ENCODE measurements around the gene LRRC28.

LRRC28 gene

DNA sequence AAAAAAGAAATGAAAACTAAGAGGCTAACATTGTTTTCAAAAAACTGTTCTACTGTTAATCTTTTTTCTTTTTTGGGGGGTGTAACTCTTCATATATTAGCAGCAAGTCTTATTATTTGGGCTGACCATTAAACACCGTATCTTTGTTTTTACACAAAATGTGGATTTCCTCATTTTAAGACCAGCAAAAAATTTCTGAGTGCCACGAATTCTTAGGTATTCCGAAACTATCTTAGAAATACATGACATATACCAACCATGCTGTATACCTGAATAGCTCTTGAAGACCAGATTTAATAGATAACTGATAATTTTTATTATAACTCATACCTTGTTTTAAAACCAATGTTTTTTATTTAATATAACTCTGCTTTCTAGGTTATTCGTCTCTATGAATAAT is 1.3 kb upstream of the LRRC28 start:
- DNase-seq, result no peak

- DNase-seq, result no peak
Observed at GRCh38 chr15:99250494-99250856, 806 bp upstream of the LRRC28 start.

GRCh38 chr15:99252326-99252725 is 1.0 kb downstream of the LRRC28 start:
- DNase-seq, result no peak

DNA sequence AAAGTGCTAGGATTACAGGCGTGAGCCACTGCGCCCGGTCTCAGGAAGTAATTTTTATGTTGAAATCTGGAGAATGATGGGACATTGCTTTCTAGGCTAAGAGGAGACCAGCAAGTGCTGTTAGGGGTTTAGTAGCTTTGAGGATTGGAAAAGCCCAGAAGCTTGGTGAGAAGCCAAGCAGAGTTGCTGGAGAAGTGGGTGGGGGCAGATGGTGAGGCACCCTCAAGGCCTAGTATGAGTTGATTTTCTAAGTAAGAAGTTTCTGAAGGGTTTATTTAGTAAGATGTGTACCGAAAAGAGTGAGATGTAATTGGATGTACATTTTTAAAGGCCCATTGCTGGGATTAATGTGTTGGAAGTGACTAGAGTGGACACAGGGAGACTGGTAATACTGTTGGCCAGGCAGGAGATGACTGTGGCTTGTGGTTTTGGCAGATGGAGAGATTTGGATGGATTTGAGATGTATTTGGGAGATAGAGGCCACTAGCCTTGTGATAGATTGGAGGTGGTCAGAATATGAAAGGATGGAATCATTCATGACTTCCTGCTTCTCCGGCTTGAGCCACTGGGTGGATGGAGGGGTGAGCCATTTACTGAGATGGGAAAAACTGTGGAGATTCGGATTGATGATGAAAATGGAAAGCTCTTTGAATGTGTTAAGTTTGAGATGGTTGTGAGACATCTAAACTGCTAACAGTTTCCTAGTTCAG is 2.3 kb downstream of the LRRC28 start:
- no peak for DNase-seq

GRCh38 chr15:99257107-99257750 is 5.9 kb downstream of the LRRC28 start:
- DNase-seq, result no peak

DNA sequence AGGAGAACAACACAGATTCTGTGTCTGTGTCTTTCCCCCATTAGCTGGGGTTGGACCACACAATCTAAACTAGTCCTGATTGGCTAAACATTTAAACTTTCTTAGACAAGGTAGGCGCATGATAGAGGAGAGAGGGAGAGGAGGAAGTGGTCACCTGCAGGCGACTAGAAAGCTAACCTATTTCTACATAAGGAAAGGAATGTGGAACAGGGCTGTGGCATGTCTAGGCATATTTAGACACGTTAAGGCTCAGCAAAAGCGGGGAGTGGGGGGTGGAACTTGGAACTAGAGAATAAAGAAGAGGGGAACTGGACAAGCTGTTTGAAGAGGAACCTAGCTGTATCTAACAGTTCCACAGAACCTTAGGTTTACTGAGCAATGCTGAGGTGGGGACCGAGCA is 12.8 kb downstream of the LRRC28 start:
- DNase-seq, result no peak

GRCh38 chr15:99265541-99266070 is 14.3 kb downstream of the LRRC28 start:
- DNase-seq, result no peak

- DNase-seq, result no peak
Observed at GRCh38 chr15:99267957-99268356, 16.7 kb downstream of the LRRC28 start.

- DNase-seq, result no peak
Observed at GRCh38 chr15:99268431-99268830, 17.1 kb downstream of the LRRC28 start.

GRCh38 chr15:99273801-99274200 is 22.5 kb downstream of the LRRC28 start:
- no peak for DNase-seq

DNA sequence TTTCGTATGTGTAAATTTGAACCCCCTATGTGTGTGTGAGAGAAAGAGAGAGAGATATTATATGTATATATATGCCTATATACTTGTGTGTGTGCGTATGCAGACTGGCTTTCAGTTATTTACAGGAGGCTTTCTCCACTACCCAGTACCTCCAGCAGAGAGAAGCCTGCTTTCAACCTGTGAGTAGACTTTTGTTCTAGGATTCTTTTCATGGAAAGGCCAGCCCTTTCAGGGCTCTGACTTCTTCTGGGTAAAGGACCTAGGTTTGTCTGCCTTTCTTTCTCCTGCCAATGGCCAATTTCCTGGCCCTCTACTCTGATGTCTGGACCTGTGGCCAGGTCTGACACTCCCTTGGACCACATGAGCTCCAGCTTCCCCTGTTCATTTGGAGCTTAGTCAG is 23.8 kb downstream of the LRRC28 start:
- DNase-seq, result no peak

- no peak for DNase-seq
Observed at GRCh38 chr15:99275525-99276128, 24.3 kb downstream of the LRRC28 start.

DNA sequence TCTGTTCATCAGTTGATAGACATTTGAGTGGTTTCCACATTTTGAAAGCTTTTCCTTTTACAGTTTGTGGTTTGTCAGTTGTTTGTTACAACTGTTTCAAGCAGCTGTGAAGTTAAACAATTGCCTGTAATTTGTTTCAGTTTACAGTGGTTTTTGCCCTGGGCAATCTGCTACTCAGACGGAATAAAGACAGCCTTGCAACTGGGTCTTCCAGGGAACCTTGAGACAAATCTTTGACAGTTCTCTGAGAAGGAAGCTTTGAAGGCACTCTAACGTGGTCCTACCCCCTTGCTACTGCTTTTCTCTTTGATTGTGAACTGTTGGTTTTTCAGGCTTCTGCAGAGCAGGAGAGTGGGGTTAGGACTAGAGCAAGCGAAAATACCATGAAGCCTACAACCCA is 28.0 kb downstream of the LRRC28 start:
- DNase-seq, result no peak

DNA sequence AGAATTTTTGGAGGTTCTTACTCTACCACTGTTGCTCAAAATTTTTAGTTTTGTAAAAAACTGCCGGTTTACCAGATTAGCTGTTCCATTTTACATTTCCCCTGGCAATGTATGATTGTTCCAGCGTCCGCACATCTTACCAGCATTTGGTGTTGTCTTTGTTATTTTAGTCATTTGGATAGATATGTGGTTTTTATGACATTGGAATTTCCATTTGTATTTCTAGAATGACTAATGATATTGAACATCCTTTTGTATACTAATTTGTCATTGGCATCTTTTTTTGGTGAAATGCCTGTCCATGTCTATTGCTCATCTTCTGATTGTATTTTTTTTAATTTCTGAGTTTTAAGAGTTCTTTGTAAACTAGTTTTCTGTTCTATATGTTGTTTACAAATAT is 28.5 kb downstream of the LRRC28 start:
- no peak for DNase-seq

DNA sequence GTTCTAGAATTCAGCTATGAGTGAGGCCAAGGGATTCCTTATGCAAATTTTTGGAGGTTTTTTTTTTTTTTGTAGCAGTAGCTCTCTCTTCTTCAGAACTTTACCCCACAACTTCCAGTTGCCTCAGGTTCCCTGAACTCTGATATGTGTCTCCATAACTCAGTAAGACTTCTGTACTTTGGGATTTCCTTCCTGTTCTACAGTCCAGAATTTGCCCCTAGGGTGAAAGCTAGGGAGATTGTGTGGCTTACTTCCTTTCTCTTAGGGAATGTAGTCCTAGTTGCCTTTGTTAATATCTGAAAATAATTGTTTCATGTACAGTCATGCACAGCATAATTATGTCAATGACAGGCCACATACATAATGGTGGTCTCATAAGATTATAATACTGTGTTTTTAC is 30.8 kb downstream of the LRRC28 start:
- no peak for DNase-seq

DNA sequence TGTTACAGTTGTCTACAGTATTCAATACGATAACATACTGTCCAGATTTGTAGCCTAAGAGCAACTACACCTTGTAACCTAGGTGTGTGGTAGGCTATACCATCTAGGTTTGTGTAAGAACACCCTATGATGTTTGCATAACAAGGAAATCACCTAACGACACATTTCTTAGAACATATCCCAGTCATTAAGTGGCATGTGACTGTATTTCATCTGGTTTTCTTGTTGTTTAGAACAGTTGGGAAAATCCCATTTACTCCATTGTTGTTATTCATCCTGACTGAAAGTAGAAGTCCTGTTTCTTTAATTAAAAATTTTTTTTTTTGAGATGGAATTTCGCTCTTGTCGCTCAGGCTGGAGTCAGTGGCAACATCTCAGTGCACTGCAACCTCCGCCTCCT is 31.3 kb downstream of the LRRC28 start:
- no peak for DNase-seq

GRCh38 chr15:99283717-99284116 is 32.4 kb downstream of the LRRC28 start:
- DNase-seq, result no peak

DNA sequence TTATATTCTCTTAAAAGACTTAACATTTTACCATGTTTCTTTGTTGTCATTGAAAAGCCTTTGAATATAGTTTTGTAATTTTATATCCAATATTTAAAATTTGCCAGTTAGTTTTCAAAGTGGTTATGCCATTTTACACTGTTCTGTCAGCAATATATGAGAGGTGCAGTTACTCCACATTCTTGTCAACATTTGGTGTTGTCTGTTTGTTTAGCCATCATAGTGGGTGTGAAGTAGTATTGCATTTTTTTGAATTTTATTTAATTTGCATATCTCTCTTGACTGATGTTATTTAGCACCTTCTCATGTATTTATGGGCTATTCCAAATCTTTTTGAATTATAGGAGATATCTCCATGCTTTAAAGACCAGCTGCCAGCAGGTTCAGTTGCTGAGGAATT is 40.4 kb downstream of the LRRC28 start:
- no peak for DNase-seq

DNA sequence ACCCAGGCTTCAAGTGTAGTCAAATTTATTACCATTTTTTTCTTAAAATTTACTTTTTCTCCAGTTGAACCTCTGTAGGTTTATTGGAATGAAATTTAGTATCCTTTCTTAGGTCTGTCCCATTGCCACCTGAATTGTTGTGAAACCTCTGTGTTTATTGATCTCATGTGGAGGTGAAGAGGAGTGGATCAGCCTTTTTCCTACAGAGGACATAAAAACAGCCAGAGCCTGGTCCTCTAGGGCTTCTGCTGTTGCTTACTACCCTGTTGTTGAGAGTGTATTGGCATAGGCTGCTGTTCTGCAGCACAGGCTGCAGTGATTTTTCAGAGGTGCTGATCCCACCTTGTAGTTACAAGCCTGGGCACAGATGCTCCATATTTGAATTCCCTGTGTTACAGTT is 44.6 kb downstream of the LRRC28 start:
- DNase-seq, result no peak

GRCh38 chr15:99296386-99296785 is 45.1 kb downstream of the LRRC28 start:
- DNase-seq, result no peak

DNA sequence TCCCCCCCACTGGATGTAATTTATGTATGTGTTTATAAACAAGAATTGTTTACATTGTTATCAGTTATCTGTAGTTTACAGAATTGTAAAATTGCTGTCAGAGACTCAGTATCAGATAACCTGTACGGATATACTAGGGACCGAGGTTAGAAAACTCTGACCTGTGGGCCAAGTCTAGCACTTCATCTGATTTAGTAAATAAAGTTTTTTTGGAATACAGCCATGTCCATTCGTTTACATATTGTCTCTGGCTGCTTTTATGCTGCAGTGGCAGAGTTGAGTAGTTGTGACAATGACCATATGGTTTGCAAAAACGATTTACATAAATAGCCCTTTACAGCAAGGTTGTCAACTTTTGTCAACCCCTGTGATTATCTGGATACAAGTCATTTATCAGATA is 52.6 kb downstream of the LRRC28 start:
- DNase-seq, result peak; percentile 12

GRCh38 chr15:99305761-99306505 is 54.7 kb downstream of the LRRC28 start:
- peak; percentile 33 for DNase-seq

GRCh38 chr15:99306694-99307338 is 55.5 kb downstream of the LRRC28 start:
- DNase-seq, result peak; percentile 22
